GM12878 (cell line): ENCODE measurements around the gene SRSF9. TPM values are rescaled to one million over a fixed set of nuclear protein-coding genes. Genes with fewer than 3 reads are reported as not detected.

ENCODE experiments used
- BHLHE40 ChIP-seq, 2 experiments: fragments of 450-650 bp in 1 of 2; IDR thresholded peaks; 2 replicates each; pipeline ENCODE4 v1.6.1; 2011 to 2017; ENCODE audit warnings: low read depth in 2 of 2, borderline replicate concordance in 1 of 2, improper control_type of control experiment in 1 of 2, low read length in 1 of 2, mild to moderate bottlenecking in 1 of 2
- BMI1 ChIP-seq: fragments of 450-650 bp; IDR thresholded peaks from 2 replicates; pipeline ENCODE4 v1.6.1; 2016; ENCODE audit warnings: mild to moderate bottlenecking, moderate library complexity, borderline replicate concordance
- CBX3 ChIP-seq: fragments of 200-600 bp; sonication (generic); IDR thresholded peaks from 2 replicates; pipeline ENCODE4 v1.6.1; 2016; ENCODE audit warnings: low read depth, borderline replicate concordance
- CHD4 ChIP-seq: fragments of 200-600 bp; sonication (generic); IDR thresholded peaks from 2 replicates; pipeline ENCODE4 v1.6.1; 2016; ENCODE audit warnings: mild to moderate bottlenecking
- CREB1 ChIP-seq: IDR thresholded peaks from 2 replicates; pipeline ENCODE4 v1.6.1; 2012; ENCODE audit warnings: low read depth, mild to moderate bottlenecking, inconsistent platforms
- CREM ChIP-seq: IDR thresholded peaks from 2 replicates; pipeline ENCODE4 v1.6.1; 2014; ENCODE audit warnings: antibody characterized with exemption, low read depth
- FOXM1 ChIP-seq: IDR thresholded peaks from 2 replicates; pipeline ENCODE4 v1.6.1; 2012; ENCODE audit warnings: low read depth, mild to moderate bottlenecking, inconsistent platforms, low read length, moderate library complexity
- GABPA ChIP-seq: IDR thresholded peaks from 2 replicates; pipeline ENCODE4 v1.6.1; 2014; ENCODE audit warnings: antibody characterized with exemption, low read depth, mild to moderate bottlenecking, inconsistent platforms
- MTA3 ChIP-seq: IDR thresholded peaks from 2 replicates; pipeline ENCODE4 v1.6.1; 2012; ENCODE audit warnings: low read length, inconsistent platforms, borderline replicate concordance
- NFXL1 ChIP-seq: fragments of 450-650 bp; IDR thresholded peaks from 2 replicates; pipeline ENCODE4 v1.6.1; 2017; ENCODE audit warnings: antibody characterized with exemption, mild to moderate bottlenecking, borderline replicate concordance
- NFYA ChIP-seq: IDR thresholded peaks from 2 replicates; pipeline ENCODE4 v1.6.1; 2011; ENCODE audit warnings: low read depth, mild to moderate bottlenecking, low read length, improper control_type of control experiment, borderline replicate concordance
- PAX5 ChIP-seq: IDR thresholded peaks from 2 replicates; pipeline ENCODE4 v1.6.1; 2011; ENCODE audit warnings: low read depth, low read length, borderline replicate concordance
- PAX8 ChIP-seq: fragments of 450-650 bp; IDR thresholded peaks from 2 replicates; pipeline ENCODE4 v1.6.1; 2017; ENCODE audit warnings: mild to moderate bottlenecking, moderate library complexity
- RAD21 ChIP-seq: IDR thresholded peaks from 2 replicates; pipeline ENCODE4 v1.6.1; 2011; ENCODE audit warnings: mild to moderate bottlenecking, low read depth, low read length, moderate library complexity; ENCODE audit not compliant: insufficient read depth
- RBBP5 ChIP-seq: fragments of 200-600 bp; sonication (generic); conservative IDR thresholded peaks from 2 replicates; pipeline ENCODE4 v1.6.1; 2016
- SIN3A ChIP-seq: IDR thresholded peaks from 2 replicates; pipeline ENCODE4 v1.6.1; 2012; ENCODE audit warnings: low read depth, low read length, improper control_type of control experiment
- SMAD1 ChIP-seq: fragments of 450-650 bp; IDR thresholded peaks from 2 replicates; pipeline ENCODE4 v1.6.1; 2018; ENCODE audit warnings: mild to moderate bottlenecking, low read depth; ENCODE audit not compliant: partially characterized antibody
- SPI1 ChIP-seq: IDR thresholded peaks from 2 replicates; pipeline ENCODE4 v1.6.1; 2011; ENCODE audit warnings: low read depth, mild to moderate bottlenecking, low read length, moderate library complexity, borderline replicate concordance; ENCODE audit not compliant: insufficient read depth
- SREBF1 ChIP-seq: IDR thresholded peaks from 2 replicates; pipeline ENCODE4 v1.6.1; 2012; ENCODE audit warnings: mild to moderate bottlenecking, low read length
- YBX1 ChIP-seq: fragments of 450-650 bp; IDR thresholded peaks from 2 replicates; pipeline ENCODE4 v1.6.1; 2016; ENCODE audit warnings: antibody characterized with exemption
- YY1 ChIP-seq: IDR thresholded peaks from 2 replicates; pipeline ENCODE4 v1.6.1; 2011; ENCODE audit warnings: low read depth, mild to moderate bottlenecking, low read length
- ZNF207 ChIP-seq: fragments of 450-650 bp; IDR thresholded peaks from 2 replicates; pipeline ENCODE4 v1.6.1; 2014; ENCODE audit warnings: antibody characterized with exemption, mild to moderate bottlenecking, borderline replicate concordance
- ZNF592 ChIP-seq: fragments of 450-650 bp; IDR thresholded peaks from 2 replicates; pipeline ENCODE4 v1.6.1; 2017; ENCODE audit warnings: mild to moderate bottlenecking, moderate library complexity
- ZNF622 ChIP-seq: fragments of 450-650 bp; IDR thresholded peaks from 2 replicates; pipeline ENCODE4 v1.6.1; 2017; ENCODE audit warnings: mild to moderate bottlenecking, inconsistent platforms
- ZZZ3 ChIP-seq: IDR thresholded peaks from 2 replicates; pipeline ENCODE4 v1.6.1; 2011; ENCODE audit warnings: low read depth; ENCODE audit not compliant: control insufficient read depth, insufficient read length
- polyA plus RNA-seq, 11 experiments: library from polyadenylated mRNA; depleted of rRNA in 4 of 11; unstranded in 6 of 11; stranded (reverse) in 5 of 11; fragments of >200 nt; fragmentation: Nextera tagmentation in 4 of 11; fragmentation: Illumina TruSeq in 1 of 11; extraction: Ambion mirVana in 4 of 11; extraction: Trizol in 1 of 11; gene quantifications; 1 replicate in 1 of 11; 2 replicates in 10 of 11; pipeline versions ENCODE4 v1.2.1 to v1.2.3, GENCODE V29; 2011 to 2016; ENCODE audit warnings: inconsistent platforms in 2 of 11, missing spikeins in 2 of 11, low read depth in 1 of 11
- total RNA-seq, 4 experiments: library from RNA; depleted of rRNA in 3 of 4; stranded (reverse); fragments of >200 nt in 3 of 4; fragmentation: Illumina TruSeq in 1 of 4; extraction: Trizol in 1 of 4; gene quantifications; 2 replicates each; pipeline versions ENCODE4 v1.2.1 to v1.2.3, GENCODE V29; 2013 to 2021
- TF ChIP-seq, protein P1 (sequence below): fragments of 450-650 bp; IDR thresholded peaks from 2 replicates; pipeline ENCODE4 v1.6.1; 2016; ENCODE audit warnings: mild to moderate bottlenecking

SRSF9 gene
- total and polyA plus RNA-seq, 10 of the 15 experiments (the other 5 are each of a cell fraction or from before 2014, with no cell fraction given), result 56.2 to 510 (median 186) TPM

- TF ChIP-seq ZZZ3 (no peak), NFYA (no peak), BMI1 (no peak), SIN3A (peak; percentile 98), PAX8 (no peak), CREB1 (peak; percentile 100), YBX1 (no peak), PAX5 (peak; percentile 96), CHD4 (no peak), FOXM1 (no peak), MTA3 (no peak), NFXL1 (no peak), BHLHE40 (IDR thresholded peaks at IDR 0.05; ENCODE audit: borderline replicate concordance in 1 of 2, low read depth in 2 of 2, low read length in 1 of 2) (peak; percentile 34 to 75; a peak in 3 of 4 replicates), SPI1 (0 out of 2 replicates have a peak, but pooled peaks have one; percentile 5), ZNF622 (no peak), YY1 (peak; percentile 96), RAD21 (no peak), RBBP5 (no peak; the same call in 1 of the 2 replicates), CREM (peak; percentile 100), GABPA (no peak), SMAD1 (no peak), ZNF592 (no peak), SREBF1 (no peak), CBX3 (no peak), ZNF207 (peak; percentile 66; the same call in 1 of the 2 replicates)
- TF ChIP-seq, protein P1, sequence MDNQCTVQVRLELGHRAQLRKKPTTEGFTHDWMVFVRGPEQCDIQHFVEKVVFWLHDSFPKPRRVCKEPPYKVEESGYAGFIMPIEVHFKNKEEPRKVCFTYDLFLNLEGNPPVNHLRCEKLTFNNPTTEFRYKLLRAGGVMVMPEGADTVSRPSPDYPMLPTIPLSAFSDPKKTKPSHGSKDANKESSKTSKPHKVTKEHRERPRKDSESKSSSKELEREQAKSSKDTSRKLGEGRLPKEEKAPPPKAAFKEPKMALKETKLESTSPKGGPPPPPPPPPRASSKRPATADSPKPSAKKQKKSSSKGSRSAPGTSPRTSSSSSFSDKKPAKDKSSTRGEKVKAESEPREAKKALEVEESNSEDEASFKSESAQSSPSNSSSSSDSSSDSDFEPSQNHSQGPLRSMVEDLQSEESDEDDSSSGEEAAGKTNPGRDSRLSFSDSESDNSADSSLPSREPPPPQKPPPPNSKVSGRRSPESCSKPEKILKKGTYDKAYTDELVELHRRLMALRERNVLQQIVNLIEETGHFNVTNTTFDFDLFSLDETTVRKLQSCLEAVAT, result peak; percentile 92
Measured at GRCh38 chr12:120445911-120446843, 23.4 kb downstream of the SRSF9 start, which contains the start of the genes GATC and TRIAP1 (continued).
